SU-DHL-6 (cell line): ENCODE data around the gene MGME1.

Source experiments
- H2AFZ ChIP-seq: fragments of 200-600 bp; sonication (generic); 2 replicates; pipeline ENCODE4 v1.6.1; 2014; ENCODE audit warnings: low read depth, mild to moderate bottlenecking, moderate library complexity, mixed read lengths, antibody characterized with exemption, low read length; ENCODE audit not compliant: severe bottlenecking
- H3F3A ChIP-seq: fragments of 200-600 bp; shearing (Covaris generic); 2 replicates; pipeline ENCODE4 v1.6.0; 2016; ENCODE audit warnings: antibody characterized with exemption, mild to moderate bottlenecking; ENCODE audit not compliant: insufficient read depth
- H3K27ac ChIP-seq: fragments of 200-600 bp; sonication (generic); 2 replicates; pipeline ENCODE4 v1.5.1; 2016; ENCODE audit warnings: low read depth, mild to moderate bottlenecking, low read length, moderate library complexity, mixed read lengths
- H3K27me3 ChIP-seq: fragments of 200-600 bp; sonication (generic), shearing (Covaris generic); 2 replicates; pipeline ENCODE4 v1.6.0; 2014; ENCODE audit warnings: mild to moderate bottlenecking, low read length
- H3K36me3 ChIP-seq: fragments of 200-600 bp; sonication (generic); 2 replicates; pipeline ENCODE4 v1.6.1; 2014; ENCODE audit warnings: mild to moderate bottlenecking, low read length, mixed read lengths
- H3K4me2 ChIP-seq: fragments of 300-600, 200-600 bp; shearing (Covaris generic), sonication (generic); 2 replicates; pipeline ENCODE4 v1.6.0; 2014; ENCODE audit warnings: low read length, low read depth, mild to moderate bottlenecking; ENCODE audit not compliant: poor library complexity, severe bottlenecking
- H3K4me3 ChIP-seq: fragments of 200-600 bp; sonication (generic); 2 replicates; pipeline ENCODE4 v1.5.1; 2014; ENCODE audit warnings: antibody characterized with exemption, low read length, mild to moderate bottlenecking, mixed read lengths; ENCODE audit not compliant: insufficient read depth, poor library complexity, severe bottlenecking
- H3K79me2 ChIP-seq: fragments of 200-600 bp; sonication (generic); 2 replicates; pipeline ENCODE4 v1.6.1; 2014; ENCODE audit warnings: mild to moderate bottlenecking, low read length, moderate library complexity; ENCODE audit not compliant: insufficient read depth
- H3K9ac ChIP-seq: fragments of 200-600 bp; sonication (generic); 2 replicates; pipeline ENCODE4 v1.7.0; 2014; ENCODE audit warnings: mild to moderate bottlenecking, low read length
- H3K9me2 ChIP-seq: fragments of 200-600 bp; sonication (generic); replicated peaks from 2 replicates; pipeline ENCODE4 v1.6.1; 2014; ENCODE audit warnings: low read length; ENCODE audit not compliant: insufficient read depth
- H3K9me3 ChIP-seq: fragments of 200-600 bp; sonication (generic); 2 replicates; pipeline ENCODE4 v1.6.1; 2014; ENCODE audit warnings: low read length, mixed read lengths; ENCODE audit not compliant: insufficient read depth
- H4K20me1 ChIP-seq: fragments of 200-600 bp; sonication (generic); 2 replicates; pipeline ENCODE4 v1.6.1; 2014; ENCODE audit warnings: low read depth, mild to moderate bottlenecking, antibody characterized with exemption, low read length, moderate library complexity, mixed read lengths
- CTCF ChIP-seq: fragments of 200-600 bp; sonication (generic); IDR thresholded peaks from one replicate; pipeline ENCODE4 v1.5.1; 2017; ENCODE audit warnings: antibody characterized with exemption, mild to moderate bottlenecking, low read length, moderate library complexity; ENCODE audit not compliant: insufficient read depth, poor library complexity, severe bottlenecking
- EZH2phosphoT487 ChIP-seq: fragments of 200-600 bp; sonication (generic), shearing (Covaris generic); conservative IDR thresholded peaks from 2 replicates; pipeline ENCODE4 v1.6.1; 2018; ENCODE audit warnings: mild to moderate bottlenecking, antibody characterized with exemption, low read length, moderate library complexity, mixed read lengths

Gene MGME1

GRCh38 chr20:17990278-17990972, 21.6 kb downstream of the MGME1 start:
- Histone ChIP-seq H3K4me2 (no peak overlapping the region), H3K79me2 (peaks cover 22% of the 10 kb centered on the region), H2AFZ (no peak overlapping the region), H3K27me3 (no peaks in the 10 kb centered on the region), H3F3A (peaks cover 10% of the 10 kb centered on the region; the same call in 1 of the 2 replicates), H3K4me3 (no peak overlapping the region), H3K27ac (no peak overlapping the region), H3K9me2 (no peaks in the 10 kb centered on the region), H3K36me3 (peaks cover 12% of the 10 kb centered on the region), H3K9me3 (no peaks in the 10 kb centered on the region), H4K20me1 (0 out of 2 replicates have a peak, but pooled peaks cover 3% of the 10 kb centered on the region), H3K9ac (no peak overlapping the region)
- TF ChIP-seq CTCF (no peak), EZH2phosphoT487 (no peak)

GRCh38 chr20:17992224-17992637, 23.4 kb downstream of the MGME1 start:
- H3K27ac ChIP-seq: no peak overlapping the region
- peaks cover 10% of the 10 kb centered on the region; the same call in 1 of the 2 replicates for H3F3A ChIP-seq
- H3K36me3 ChIP-seq: peaks cover 12% of the 10 kb centered on the region
- H3K27me3 ChIP-seq: no peaks in the 10 kb centered on the region
- no peaks in the 10 kb centered on the region for H3K9me2 ChIP-seq
- H3K79me2 ChIP-seq: peaks cover 9% of the 10 kb centered on the region
- no peaks in the 10 kb centered on the region for H3K9me3 ChIP-seq
- no peak for TF ChIP-seq EZH2phosphoT487
- TF ChIP-seq CTCF: no peak
- no peak overlapping the region for H3K9ac ChIP-seq
- no peaks in the 10 kb centered on the region for H4K20me1 ChIP-seq
- no peak overlapping the region for H3K4me3 ChIP-seq
- H2AFZ ChIP-seq: no peak overlapping the region
- H3K4me2 ChIP-seq: no peak overlapping the region

- Histone ChIP-seq H3K9ac (no peak overlapping the region), H3K79me2 (peaks cover 4% of the 10 kb centered on the region; the same call in 1 of the 2 replicates), H3K36me3 (peaks cover 12% of the 10 kb centered on the region), H3K9me2 (no peaks in the 10 kb centered on the region), H3K27ac (no peak overlapping the region), H3K4me3 (no peak overlapping the region), H3K9me3 (no peaks in the 10 kb centered on the region), H3F3A (peaks cover 10% of the 10 kb centered on the region; the same call in 1 of the 2 replicates), H2AFZ (no peak overlapping the region), H3K4me2 (no peak overlapping the region), H4K20me1 (no peaks in the 10 kb centered on the region), H3K27me3 (no peaks in the 10 kb centered on the region)
- TF ChIP-seq EZH2phosphoT487 (no peak), CTCF (no peak)
Observed at GRCh38 chr20:17992847-17993513, 24.2 kb downstream of the MGME1 start.
